Bone marrow (tissue), 2 donors: ENCODE measurements around the gene LEP.
"Not testable (repeated sequence)": the region's sequence is repeated elsewhere in the genome, so short reads cannot be mapped to it uniquely, and the experiment has no call there.

Experiments
- DNase-seq, 2 donors: peaks; one replicate each; lab custom pipeline; 2025; lab: John Stamatoyannopoulos, UW

Gene LEP

DNA sequence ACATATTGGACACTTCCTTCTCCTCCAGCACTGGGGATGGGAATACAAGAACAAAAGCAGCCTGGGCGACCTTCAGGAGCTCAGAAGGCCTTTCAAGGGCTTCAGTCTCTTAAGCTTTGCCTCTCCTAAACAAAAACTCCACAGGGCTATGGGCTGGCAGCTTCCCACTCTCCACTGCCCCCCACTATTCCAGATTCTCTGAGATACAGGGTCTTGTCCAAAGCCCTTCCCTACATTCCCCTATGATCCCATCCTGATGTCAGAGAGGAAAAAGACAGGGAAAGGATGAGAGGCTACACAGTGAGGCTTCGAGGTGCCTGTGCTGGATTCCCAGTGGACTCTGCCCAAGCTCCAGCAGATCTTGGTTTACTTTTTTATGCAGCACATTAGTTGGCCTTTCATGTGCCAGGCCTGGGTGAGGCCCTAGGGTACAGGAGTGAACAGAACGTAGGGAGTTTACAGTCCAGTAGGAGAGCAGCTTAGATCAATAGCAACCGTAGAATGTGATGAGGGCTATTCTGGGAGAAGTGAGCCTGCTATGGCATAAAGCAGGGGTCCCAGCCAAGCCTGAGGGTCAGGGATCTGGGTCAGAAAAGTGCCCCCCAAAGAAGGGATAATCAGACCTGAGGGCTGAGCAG is 33.3 kb downstream of the LEP start:
- DNase-seq: no peak

DNA sequence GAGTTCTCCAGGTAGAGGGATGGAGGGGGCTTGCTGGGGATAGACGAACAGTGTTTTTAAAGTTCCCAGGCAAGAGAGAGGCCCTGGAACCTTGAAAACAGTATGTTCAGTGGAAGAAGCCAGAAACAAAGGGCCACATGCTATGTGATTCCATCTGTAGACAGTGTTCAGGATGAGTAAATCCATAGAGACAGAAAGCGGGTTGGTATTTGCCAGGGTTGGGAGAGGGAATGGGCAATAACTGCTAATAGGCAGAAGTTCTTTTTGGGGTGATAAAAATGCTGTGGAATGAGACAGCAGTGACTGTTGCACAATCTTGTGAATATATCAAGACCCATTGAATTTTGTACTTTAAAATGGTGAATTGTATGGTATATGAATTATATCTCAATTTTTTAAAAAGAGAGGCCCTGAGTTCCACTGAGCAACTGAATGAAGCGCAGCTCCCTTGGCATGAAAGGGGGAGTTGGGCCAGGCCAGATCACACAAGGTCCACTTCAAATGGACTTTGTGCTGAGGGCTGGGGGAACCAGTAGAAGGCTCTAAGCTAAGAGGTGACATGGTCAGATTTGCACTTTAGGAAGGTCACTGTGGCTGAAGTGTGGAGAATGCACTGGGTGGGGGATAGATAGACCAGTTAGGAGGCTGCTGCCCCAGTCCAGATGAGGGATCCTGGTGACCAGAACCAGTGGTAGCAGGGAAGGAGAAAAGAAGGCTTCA is 34.0 kb downstream of the LEP start:
- no peak for DNase-seq

DNA sequence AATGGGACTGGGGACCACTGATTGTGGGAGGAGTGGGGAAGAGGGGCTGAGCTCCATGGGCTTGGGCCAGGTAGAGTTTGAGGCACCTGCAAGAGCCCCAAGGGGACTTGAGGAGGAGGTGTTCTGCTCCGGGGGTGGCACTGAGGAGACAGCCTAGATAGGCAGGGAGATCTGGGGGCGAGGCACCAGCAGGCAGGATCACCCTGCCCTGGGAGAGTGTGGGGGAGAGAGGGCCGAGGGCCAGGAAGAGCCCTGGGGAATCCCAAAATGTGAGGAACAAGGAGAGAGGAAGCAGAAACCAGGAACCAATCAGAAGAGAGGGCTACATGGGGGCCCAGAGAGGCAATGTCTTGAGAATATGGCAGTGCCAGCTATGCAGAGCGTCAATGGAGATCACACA is 34.6 kb downstream of the LEP start:
- no peak for DNase-seq

DNA sequence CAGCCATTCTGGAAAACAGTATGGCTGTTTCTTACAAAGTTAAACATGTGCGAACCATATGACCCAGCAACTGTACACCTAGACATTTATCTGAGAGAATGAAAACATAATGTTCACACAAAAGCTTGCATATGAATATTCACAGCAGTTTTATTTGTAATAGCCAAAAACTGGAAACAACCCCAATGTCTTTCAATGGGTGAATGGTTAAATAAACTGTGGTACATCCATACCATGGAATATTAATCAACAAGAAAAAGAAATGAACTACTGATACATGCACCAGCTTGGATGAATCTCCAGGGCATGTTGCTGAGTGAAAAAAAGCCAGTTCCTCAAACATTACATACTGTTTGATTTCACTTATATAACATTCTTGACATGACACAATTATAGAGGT is 37.3 kb downstream of the LEP start:
- no peak for DNase-seq

DNA sequence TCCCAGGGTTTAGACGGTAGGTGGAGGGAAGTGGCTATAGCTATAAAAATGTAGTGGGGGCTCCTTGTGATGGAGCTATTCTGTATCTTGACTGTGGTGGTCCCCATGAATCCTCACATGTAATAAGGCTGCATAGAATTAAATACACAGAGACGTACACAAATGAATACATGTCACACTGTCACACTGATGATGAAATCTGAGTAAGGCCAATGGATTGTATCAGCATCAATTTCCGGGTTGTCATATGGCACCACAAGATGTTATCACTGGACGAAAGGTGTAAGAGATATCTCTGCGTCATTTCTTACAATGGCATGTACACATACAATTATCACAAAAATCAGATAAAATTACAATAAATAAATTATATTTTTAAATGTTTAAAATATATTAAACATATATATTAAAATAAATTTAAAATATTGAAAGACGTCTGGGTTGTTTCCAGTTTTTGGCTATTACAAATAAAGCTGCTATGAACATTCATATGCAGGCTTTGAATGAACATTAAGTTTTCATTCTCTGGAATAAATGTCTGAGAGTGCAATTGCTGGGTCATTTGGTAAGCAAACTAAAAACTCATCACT is 38.1 kb downstream of the LEP start:
- DNase-seq: no peak

DNA sequence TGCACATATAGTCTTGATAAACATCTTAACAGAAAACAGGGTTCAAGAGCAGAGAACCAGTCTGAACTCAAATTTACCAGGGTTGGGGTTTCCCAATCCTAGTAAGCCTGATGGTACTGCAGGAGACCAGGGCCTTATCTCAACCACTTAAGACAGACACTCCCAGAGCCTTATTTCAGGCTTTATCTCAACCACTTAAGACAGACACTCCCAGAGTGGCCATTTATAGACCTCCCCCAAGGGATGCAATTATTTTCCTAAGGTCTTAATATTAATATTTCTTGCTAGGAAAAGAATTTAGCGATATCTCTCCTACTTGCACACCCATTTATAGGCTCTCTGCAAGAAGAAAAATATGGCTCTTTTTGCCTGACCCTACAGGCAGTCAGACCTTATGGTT is 39.4 kb downstream of the LEP start:
- not testable (repeated sequence) for DNase-seq

DNA sequence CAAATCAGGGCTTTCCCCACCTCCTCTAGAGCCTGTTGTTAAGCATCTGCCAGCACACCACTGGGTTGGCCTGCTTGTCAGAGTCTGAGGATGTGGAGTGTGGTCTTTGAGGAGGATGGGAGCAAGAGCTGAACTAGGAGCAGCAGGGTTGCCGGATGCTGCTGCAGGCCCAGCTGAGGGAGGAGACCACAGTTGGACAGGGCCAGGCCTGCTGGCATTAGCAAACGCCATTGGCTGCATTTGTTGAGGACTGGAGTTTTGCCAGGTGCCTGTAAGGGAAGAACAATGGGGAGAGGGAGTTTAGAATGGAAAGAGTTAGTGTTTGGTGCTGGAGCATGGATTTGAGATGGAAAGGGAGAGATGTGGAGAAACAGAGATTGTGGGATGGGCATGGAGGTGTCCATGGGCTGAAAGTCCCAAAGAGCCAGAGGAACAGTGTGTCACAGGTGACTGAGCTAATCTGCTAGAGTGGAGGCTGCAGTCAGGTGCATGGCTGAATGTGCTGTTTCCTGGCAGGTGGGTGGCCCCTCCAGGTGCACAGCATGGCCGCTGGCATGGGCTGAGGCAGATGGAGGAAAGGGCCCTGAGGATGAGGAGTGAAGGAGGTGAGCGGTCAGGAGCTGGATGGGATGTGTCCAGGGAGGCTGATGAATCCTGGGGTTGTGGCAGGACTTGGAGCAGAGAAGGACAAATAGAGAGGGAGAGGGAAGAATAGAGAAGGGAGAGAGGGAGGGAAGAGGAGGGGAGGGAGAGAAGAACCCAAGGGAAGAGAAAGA is 40.7 kb downstream of the LEP start:
- DNase-seq: no peak

DNA sequence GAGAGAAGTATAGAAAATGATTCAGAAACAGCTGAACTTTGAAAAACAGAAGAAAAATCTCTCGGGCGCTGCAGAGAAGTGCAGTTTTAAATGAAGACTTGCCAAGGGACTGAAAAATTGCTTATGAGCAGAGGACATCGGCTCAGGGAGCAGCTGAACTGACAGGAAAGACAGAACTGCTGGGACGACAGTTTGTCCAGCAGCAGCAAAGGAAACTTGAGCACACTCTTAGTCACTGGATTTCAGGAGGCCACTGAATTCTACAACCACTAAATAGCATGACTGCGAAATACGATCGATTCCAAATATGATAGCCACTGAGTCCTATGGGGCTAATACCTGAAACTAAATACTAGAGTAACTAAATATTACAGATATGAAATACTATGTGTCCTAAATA is 43.0 kb downstream of the LEP start:
- no peak for DNase-seq

DNA sequence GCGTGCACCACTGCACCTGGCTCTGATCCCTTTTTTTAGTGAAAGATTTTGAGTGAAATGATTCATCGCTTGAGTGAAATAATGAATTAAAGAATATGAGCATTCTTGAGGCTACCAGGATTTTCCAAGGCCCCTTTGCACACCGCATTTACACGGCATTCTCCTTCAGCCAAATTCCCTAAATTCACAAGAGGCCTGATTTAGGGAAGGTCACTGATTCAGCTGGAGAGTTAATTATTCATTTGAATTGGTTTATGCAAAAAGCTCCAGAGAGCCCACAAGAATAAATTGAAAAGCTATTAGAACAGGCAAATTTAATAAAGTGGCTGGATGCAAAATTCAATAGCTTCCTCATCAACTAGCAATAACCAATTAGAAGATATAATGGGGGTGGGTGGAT is 46.5 kb downstream of the LEP start:
- no peak for DNase-seq

DNA sequence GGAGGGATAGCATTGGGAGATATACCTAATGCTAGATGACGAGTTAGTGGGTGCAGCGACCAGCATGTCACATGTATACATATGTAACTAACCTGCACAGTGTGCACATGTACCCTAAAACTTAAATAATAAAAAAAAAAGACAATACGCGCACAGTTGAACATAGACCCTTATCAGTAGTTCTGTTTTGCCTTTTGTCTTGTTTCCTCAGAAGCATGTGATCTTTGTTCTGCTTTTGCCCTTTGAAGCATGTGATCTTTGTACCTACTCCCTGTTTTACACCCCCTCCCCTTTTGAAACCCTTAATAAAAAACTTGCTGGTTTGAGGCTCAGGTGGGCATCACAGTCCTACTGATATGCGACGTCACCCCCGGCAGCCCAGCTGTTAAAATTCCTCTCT is 56.9 kb downstream of the LEP start:
- DNase-seq: not testable (repeated sequence)

DNA sequence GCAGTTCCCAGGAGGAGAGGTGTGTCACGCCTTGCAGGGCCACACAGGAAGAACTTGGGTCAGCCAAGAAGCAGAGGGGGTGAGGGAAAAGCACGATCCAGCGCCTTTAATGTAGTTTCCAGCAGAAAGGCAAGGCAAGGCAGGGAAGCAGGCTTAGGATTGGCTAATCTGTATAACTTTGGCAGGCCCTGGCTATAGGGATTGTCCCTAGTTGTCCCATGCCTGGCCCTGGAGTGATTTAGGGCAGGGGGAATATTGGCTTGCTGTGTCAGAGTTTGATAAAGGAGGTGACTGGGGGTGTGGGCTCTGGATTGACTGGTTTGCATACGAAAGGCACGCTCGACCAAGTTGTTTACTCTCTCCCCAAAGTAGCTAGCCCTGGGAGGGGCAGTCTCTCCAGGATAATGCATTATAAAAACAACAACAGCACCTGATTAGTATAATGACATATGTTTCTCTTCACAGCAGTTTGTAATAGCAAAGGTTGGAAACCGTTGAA is 58.1 kb downstream of the LEP start:
- DNase-seq: no peak

DNA sequence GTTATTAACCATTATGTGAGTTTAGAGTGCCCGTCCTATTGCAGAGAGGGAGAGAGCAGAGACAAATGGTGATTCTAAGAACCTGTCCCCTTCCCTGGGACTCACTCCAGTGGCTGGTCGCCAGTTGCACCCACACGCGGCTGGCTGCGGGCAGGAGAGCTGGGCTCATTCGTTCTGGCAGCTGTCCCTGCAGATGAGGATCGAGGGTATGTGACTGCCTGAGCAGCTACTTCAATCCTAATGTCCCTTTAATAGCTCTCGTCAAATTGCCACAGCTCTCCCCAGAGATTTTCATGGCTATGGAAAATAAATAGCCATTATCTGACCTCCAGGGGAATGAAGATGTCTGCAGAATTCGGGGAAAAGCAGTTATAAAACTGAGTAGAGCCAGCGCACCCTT is 61.1 kb downstream of the LEP start:
- no peak for DNase-seq

DNA sequence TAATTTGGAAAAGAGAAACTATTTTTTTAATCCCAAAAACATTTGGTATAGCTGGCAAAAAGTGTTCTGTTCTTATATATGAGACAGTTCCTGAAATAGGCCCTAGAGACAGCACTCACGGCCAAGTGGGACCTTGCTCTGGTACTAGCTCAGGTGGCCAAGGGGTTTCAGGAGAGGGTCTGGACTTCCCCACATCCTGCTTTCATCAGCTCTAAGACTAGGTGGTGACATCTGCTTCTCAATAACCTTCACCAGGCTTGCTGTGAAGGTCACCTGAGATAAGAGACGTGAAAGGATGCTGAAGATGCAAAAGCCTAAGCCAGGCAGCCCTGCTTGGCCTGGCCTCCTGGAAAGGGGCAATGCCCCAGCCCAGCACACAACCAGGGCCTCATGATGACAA is 62.1 kb downstream of the LEP start:
- DNase-seq: no peak

DNA sequence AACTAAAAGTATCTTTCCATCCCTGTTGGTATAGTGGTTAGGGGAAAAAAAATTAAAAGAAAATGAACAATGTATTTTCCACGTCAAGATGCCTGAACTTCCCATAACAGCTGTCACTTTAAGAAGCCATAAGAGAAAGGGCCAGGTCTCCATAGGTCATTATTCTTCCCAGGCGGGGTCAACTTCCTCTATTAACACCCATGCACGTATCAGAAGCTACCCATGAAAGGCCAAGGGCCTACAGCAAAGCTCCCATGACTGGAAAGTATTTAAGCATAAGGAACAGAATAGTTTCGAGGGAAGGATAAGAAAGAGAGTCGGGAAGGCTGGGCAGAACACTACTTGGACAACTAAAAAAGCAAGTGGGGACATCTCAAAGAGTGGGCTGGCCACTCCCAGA is 62.6 kb downstream of the LEP start:
- no peak for DNase-seq

DNA sequence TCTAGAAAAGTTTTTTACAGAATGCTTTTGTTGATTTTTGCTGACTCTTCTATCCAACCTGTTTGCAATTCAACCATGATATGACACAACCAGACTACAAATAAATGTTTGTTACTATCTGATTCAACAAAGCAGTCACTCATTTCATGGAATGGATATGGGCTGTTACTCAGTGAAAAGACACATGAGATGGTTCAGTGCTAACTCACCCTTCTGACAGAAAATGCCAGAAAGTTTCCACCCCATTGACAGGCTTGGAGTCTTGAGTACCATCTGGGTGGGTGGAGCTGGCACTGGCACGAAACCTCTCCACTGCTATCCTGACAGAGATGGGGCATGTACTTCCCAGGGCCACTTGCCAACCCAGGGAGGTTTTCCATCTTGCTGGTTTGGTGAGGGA is 63.1 kb downstream of the LEP start:
- DNase-seq: no peak

DNA sequence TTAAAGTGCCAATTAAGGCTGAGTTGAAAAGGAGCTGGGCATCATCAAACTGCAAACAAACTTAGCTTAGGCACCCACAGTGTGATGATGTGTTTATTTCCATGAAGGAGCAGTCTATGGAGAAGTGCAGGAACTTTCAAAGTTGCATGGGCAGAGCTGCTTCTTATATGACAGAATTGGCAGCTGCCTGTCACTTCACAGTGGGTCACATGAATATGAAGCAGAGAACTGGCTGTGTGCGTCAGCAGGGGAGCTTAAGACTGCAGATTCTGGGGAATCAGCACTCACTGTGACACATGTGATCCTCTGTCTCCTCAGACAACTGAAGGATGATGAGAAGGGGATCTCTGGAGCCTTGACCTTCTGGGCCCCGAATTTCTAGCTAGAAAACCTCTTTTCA is 66.0 kb downstream of the LEP start:
- no peak for DNase-seq
